OCI-M2 (cell line): ENCODE data around the gene PNPLA7.
"Not testable (repeated sequence)": the region's sequence is repeated elsewhere in the genome, so short reads cannot be mapped to it uniquely, and the experiment has no call there.

Source experiments
- DNase-seq: peaks from one replicate; lab custom pipeline; 2025; ENCODE audit not compliant: unreplicated experiment; lab: John Stamatoyannopoulos, UW

PNPLA7 gene

DNA sequence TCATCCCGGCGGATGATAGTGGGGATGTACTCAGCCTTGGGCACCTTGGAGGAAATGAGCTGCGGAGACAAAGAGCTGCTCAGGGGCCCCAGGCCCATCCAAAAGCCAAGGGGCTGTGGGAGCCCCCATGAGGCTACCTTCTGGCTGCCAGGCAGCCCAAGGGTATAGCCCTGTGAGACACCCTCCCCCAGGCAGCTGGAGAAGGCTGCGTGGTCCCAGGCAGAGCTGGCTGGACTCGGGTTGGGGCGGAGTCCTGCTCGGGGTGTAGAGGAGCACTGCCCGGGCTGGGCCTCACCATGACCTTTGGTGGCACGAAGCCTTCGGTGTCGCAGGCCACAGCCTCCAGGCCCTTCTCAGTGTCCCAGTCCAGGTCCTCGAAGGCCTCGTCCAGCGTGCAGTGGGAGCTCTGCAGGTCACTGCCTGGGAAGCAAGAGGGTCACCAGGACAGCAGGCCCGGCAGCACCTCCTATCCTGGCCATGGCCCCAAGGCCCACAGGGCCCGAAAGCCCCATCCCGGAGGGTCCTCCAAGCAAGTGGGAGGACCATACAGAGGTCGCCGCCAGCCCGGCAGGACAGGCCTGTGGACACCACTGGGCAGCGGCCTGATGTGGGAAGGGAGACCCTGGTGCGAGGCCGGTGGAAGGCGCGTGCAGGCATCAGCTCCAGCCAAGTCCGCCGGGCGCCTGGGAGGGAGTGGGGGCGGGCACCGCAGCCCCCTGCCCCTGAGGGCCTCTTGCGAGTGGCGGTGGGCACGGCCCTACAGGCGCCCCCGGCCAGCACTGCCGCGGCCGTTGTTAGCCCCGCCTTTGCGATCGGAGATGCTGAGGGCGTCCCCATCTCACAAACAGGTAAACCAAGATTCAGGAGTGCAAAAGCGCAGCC lies 97.2 kb downstream of the PNPLA7 start:
- DNase-seq: no peak

DNA sequence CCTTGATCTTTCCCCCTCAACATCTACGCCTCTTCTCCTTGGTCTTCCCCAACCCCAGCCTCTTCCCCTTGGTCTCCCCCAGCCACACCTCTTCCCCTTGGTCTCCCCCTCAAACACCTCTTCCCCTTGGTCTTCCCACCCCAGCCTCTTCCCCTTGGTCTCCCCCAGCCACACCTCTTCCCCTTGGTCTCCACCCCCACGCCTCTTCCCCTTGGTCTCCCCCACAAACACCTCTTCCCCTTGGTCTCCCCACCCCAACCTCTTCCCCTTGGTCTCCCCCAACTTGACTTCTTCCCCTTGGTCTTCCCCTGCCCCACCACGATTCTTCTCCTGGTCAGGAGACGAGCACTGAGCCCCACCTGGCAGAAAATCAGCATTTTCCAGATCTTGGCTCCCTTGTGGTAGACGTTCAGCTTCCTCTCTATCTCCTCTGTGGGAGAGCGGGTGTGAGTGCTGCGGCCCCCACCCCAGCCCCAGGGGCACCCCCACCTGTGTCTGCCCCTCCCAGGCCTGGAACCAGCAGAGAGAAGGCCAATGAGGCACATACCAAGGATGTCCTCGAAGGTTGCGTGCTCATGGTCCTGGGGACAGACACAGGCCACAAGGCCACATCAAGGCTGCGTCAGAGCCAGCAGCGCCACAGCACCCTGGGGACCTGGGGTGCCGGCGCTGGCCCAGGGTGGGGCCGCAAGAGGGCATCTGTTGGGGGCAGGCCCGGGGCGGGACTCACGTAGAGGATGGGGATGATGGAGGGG lies 98.0 kb downstream of the PNPLA7 start:
- DNase-seq: no peak

- not testable (repeated sequence) for DNase-seq
Observed at GRCh38 chr9:137451264-137452005, 98.8 kb downstream of the PNPLA7 start.

GRCh38 chr9:137450539-137451222 lies 99.5 kb downstream of the PNPLA7 start:
- DNase-seq: not testable (repeated sequence)

GRCh38 chr9:137449931-137450538 lies 100.2 kb downstream of the PNPLA7 start:
- DNase-seq: no peak

DNA sequence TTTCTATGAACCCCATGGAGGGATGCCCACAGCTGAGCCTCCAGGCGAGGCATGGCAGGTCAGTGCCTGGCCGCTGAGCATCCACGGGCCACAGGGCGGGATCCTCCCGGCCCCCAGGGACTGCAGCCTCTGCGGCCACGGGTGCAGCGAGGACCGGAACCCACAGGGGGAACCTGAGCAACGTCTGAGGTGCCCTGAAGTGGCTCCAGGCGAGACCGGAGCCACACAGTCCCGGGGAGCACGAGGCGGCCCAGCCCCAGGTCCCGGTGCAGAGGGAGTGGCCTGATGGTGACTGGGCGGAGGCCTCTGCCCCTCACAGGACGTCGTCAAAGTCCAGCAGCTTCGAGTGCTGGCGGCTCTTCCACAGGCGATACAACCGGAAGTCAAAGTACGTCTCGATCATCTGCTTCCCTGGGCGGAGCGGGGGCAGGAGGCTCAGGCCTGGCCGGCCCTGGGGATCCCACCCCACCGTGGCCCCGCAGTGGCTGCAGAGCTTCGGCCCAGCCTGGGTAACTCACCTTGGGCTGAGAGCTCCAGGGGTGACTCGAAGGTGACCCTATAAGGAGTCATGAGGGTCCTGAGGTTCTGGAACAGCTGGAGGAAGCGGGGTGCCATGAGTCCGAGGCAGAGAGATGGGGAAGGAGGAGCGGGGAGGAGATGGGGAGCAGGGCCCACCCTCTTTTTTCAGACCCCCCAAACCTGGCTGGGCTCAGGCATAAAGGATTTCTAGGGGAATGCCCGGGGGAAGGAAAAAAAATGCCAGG lies 100.9 kb downstream of the PNPLA7 start:
- DNase-seq: no peak

- no peak for DNase-seq
Observed at GRCh38 chr9:137448602-137448962, 101.6 kb downstream of the PNPLA7 start.

- DNase-seq: no peak
Observed at GRCh38 chr9:137447722-137448601, 102.2 kb downstream of the PNPLA7 start.

DNA sequence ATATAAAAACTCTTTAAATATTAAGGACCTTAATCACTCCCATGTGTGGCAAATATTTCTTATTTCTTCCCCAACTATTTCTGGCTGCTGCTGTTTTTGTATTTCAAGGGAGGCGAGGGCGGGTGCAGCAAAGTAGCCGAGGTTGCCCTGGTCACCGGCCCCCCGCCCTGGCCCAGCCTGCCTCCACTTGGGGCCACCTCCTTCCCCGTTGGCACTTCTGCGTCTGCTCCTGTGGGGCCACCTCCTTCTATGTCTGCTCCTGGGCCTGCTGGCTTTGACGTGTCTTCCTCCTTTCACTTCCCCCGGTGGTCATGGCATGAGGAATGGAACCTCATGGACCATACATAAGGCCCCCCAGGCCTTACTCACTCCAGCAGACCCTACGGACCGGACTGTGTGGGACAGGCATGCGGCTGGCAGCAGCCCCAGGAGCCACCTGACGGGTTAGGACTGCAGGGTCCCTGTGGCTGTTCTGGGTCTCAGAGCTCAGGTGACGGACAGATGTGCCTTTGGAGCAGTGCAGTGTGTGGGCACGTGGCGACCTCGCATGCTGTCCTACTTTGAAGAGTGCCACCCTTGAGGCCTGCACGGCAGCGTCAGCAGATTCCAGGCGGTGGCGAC lies 103.2 kb downstream of the PNPLA7 start:
- no peak for DNase-seq

DNA sequence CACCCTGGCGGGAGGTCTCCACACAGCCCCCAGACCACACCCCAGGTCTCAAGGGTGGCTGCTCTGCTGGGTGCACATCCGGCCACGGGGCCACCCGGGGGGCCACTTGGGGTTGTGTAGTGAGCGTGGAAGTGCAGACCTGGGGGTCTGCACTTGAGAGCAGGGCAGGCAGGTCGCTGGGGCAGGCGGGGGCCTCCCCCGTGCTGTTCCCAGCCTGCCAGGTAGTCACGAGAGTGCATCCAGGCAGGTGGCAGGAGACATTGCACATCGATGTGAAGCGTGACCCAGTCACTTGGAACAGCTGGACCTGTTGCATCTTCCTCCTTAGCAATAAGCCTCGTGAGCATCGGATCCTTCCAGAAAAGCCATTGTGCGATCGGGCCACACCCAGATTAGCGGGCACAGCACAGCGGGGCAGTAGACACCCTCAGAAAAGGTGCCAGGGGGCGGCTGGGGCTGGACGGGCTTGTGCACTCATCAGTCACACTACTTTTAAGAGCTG lies 104.2 kb downstream of the PNPLA7 start:
- no peak for DNase-seq

DNA sequence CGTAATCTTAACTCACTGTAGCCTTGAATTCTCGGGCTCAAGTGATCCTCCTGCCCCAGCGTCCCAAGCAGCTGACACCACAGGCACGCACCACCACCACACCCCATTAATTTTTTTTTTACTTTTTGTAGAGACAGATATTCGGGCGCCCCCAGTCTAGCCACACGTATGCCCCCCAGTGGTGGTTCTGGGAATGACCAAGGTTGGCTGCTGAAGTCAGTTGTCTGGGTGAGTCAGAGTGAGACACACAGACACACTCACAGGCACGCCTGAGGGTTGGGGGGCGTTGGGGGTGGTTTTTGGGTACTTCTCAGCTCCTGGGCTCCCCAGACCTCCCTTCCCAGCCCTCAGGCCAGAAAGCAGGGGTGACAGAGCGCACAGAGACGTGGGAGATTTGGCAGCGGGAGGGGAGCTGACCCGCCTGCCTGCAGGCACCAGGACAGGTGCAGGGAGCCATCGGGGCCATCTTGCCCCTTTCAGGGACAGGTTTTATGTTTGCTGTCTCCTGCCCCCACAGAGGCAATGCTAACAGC lies 104.9 kb downstream of the PNPLA7 start:
- peak; percentile 17 for DNase-seq

- no peak for DNase-seq
Observed at GRCh38 chr9:137444106-137444790, 106.0 kb downstream of the PNPLA7 start.

DNA sequence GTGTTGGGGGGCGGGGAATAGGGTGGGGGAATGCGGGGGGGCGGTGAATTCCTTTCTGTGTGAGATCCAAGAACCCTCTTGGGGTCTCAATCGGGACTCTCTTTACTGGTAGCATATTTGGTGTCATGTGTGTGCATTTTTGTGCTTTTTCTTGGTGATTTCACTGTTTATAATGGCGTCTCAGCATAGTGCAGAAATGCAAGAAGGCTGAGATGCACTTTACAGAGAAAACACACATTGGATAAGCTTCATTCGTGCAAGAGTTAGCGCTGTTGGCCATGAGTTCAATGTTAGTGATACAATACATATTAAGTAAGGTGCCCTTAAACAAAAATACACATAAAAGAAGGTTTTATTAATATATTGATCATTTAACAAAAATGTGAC lies 108.3 kb downstream of the PNPLA7 start:
- DNase-seq: no peak

DNA sequence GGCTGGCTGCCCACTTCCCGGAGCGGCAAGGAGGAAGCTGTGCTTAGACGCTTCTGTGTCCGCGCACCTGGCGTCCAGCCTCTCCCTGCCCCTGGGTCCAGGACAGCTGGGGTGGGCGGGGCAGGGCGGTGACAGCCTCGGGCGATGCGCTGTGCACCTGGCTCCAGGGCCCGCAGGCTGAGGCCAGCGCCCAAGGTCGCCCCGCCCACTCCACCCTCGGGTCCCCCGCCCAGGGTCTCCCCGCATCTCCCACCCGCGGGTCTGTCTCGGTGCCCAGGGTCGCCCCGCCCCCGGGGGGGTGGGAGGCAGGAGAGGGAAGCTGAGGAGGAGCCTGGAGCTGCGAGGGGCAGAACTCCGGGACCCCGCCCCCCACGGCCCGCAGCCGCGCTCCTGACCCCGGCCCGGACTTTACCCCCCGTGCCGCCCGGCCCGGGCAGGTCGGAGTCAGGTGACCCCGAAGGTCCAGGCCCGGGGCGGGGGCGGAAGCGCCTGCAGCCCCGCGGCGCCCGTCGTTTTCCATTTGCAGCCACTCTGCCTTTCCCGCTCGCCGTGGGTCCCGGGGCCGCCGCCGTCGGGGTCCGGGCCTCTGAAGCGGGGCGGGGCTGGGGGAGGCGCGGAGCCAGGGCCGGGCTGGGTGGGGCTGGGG lies 108.8 kb downstream of the PNPLA7 start, which contains the start of gene ENTPD8:
ENTPD8 (minus strand) TSS at position 69 of the 646 bp plus-strand sequence. CDS start 3,072 bp downstream, outside the sequence.
- DNase-seq: no peak

DNA sequence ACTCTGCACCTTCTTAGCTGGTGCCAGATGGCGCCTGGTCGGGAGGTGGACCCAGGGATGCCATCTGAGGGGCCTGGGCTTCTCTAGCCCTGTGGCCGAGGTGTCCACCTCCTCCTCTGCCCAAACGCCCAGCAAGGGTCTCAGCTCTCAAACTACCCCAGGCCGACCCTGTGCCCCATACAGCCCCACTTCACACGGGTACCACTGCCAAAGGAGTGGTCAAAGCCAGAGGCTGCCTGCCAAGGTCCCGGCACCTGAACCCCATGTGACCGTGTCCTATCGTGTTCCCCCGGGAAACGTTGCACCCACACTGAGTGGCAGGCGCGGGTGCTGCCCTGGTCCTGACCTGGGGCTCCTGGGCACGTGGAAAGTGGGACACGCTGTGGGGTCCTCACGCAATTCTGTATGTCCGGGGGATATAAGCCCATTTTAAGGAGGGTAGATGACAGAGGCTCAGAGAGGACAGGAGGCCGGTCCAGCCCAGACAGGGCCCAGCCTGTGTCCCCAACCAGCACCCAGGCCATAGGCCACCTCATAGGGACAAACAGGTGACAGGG lies 111.0 kb downstream of the PNPLA7 start:
- DNase-seq: no peak

GRCh38 chr9:137438591-137439157 lies 111.5 kb downstream of the PNPLA7 start:
- no peak for DNase-seq
